ENCODE data around the gene P2RX4. TPM values are rescaled to one million over a fixed set of nuclear protein-coding genes. Genes with fewer than 3 reads are reported as not detected.
A peak's percentile ranks its signal among the peaks of the same experiment; 100 is the strongest.
"Not testable (repeated sequence)": the region's sequence is repeated elsewhere in the genome, so short reads cannot be mapped to it uniquely, and the experiment has no call there.

Gene P2RX4
- total and polyA plus RNA-seq, 4 experiments from 2014 or later = 35.4 to 66.0 (median 52.7) TPM

GRCh38 chr12:121282072-121282742 lies 72.3 kb downstream of the P2RX4 start:
- Histone ChIP-seq H3K4me1 (ENCODE audit: insufficient read depth, low read length) (no peaks in the 10 kb centered on the region), H3K27me3 (ENCODE audit: insufficient read depth, low read length) (no peaks in the 10 kb centered on the region), H3K9me3 (ENCODE audit: control insufficient read depth in 1 of 2, low read length in 2 of 2) (no peaks in the 10 kb centered on the region), H3K4me3 (ENCODE audit: low read length in 2 of 2) (no peak overlapping the region), H3K27ac (ENCODE audit: low read depth, low read length) (no peak overlapping the region), H3K36me3 (ENCODE audit: insufficient read depth, low read length) (no peaks in the 10 kb centered on the region)
- intact Hi-C loops (cut with micrococcal nuclease) = no loop called here
- ChIA-PET POLR2A (ENCODE audit: partially characterized antibody) (no interaction called here), CTCF (ENCODE audit: partially characterized antibody) (no interaction called here)
- Mint-ChIP-seq H3K27ac (peak overlapping the region in 5 of 7 donors; percentile 30 to 92 (median 57)), H3K27me3 (no peaks in the 10 kb centered on the region), H3K4me3 (no peak overlapping the region), H3K36me3 (peaks cover 0 to 4% of the 10 kb centered on the region in 2 donors), H3K4me1 (peaks cover 0 to 3% (median under 1%) of the 10 kb centered on the region in 4 donors), H3K9me3 (peaks cover 0 to 2% (median 0%) of the 10 kb centered on the region in 8 donors)
- DNase-seq = no peak

GRCh38 chr12:121282910-121283309 lies 73.0 kb downstream of the P2RX4 start:
- H3K36me3 ChIP-seq (ENCODE audit: insufficient read depth, low read length); H3K9me3 ChIP-seq (ENCODE audit: control insufficient read depth in 1 of 2, low read length in 2 of 2); DNase-seq; H3K27me3 ChIP-seq (ENCODE audit: insufficient read depth, low read length); H3K27ac Mint-ChIP-seq; H3K9me3 Mint-ChIP-seq; H3K4me1 Mint-ChIP-seq; H3K4me1 ChIP-seq (ENCODE audit: insufficient read depth, low read length); CTCF ChIA-PET (ENCODE audit: partially characterized antibody); intact Hi-C loops (cut with micrococcal nuclease); H3K27me3 Mint-ChIP-seq; POLR2A ChIA-PET (ENCODE audit: partially characterized antibody); H3K27ac ChIP-seq (ENCODE audit: low read depth, low read length); H3K4me3 Mint-ChIP-seq; H3K4me3 ChIP-seq (ENCODE audit: low read length in 2 of 2); H3K36me3 Mint-ChIP-seq: not testable (repeated sequence)

DNA sequence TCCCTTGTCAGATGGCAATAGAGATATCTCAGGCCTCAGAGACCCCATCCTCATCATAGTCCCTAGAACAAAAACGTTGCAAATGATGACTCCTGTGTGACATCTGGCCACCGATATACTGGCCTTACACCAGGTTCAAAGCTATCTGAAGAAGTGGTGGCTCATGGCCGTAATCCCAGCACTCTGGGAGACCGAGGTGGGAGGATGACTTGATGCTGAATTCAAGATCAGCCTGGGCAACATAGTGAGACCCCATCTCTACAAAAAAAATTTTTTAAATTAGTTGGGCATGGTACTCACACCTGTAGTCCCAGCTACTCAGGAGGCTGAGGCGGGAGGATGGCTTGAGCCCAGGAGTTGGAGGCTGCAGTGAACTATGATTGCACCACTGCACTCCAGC lies 73.5 kb downstream of the P2RX4 start:
- intact Hi-C loops (cut with micrococcal nuclease) = no loop called here
- H3K27ac Mint-ChIP-seq = no peak overlapping the region
- POLR2A ChIA-PET (ENCODE audit: partially characterized antibody) = no interaction called here

More for the DNA sequence above, 73.5 kb downstream of the P2RX4 start:
- no peaks in the 10 kb centered on the region for H3K27me3 ChIP-seq (ENCODE audit: insufficient read depth, low read length)
- no peaks in the 10 kb centered on the region for H3K9me3 ChIP-seq (ENCODE audit: control insufficient read depth in 1 of 2, low read length in 2 of 2)
- DNase-seq = no peak
- CTCF ChIA-PET (ENCODE audit: partially characterized antibody) = no interaction called here
- Mint-ChIP-seq H3K9me3 (peaks cover 0 to 2% (median 0%) of the 10 kb centered on the region in 8 donors), H3K36me3 (no peaks in the 10 kb centered on the region), H3K4me3 (no peak overlapping the region), H3K27me3 (no peaks in the 10 kb centered on the region), H3K4me1 (peaks cover 0 to 2% (median 0%) of the 10 kb centered on the region in 4 donors)
- H3K27ac ChIP-seq (ENCODE audit: low read depth, low read length) = no peak overlapping the region
- H3K4me3 ChIP-seq (ENCODE audit: low read length in 2 of 2) = no peak overlapping the region
- H3K4me1 ChIP-seq (ENCODE audit: insufficient read depth, low read length) = no peaks in the 10 kb centered on the region
- no peaks in the 10 kb centered on the region for H3K36me3 ChIP-seq (ENCODE audit: insufficient read depth, low read length)

Other genes starting within 250 kb of the P2RX4 start
- not detected for gene HNF1A, start 231.6 kb upstream of the P2RX4 start, total RNA-seq
- not detected for gene HNF1A, start 231.6 kb upstream of the P2RX4 start, polyA plus RNA-seq
- gene C12orf43, start 193.6 kb upstream of the P2RX4 start, total RNA-seq = 10 to 100 TPM; 13.8 to 15.4 TPM
- gene C12orf43, start 193.6 kb upstream of the P2RX4 start, polyA plus RNA-seq = 10 to 100 TPM; 16.2 to 17.6 TPM
- gene OASL, start 170.9 kb upstream of the P2RX4 start, total RNA-seq = 1 to 10 TPM; 7.2 to 9.7 TPM
- 1 to 10 TPM; 5.6 to 9.8 TPM for gene OASL, start 170.9 kb upstream of the P2RX4 start, polyA plus RNA-seq
- gene P2RX7, start 77.3 kb upstream of the P2RX4 start, total RNA-seq = 1 to 10 TPM; 7.0 to 7.3 TPM
- 1 to 10 TPM; 3.8 to 8.6 TPM for gene P2RX7, start 77.3 kb upstream of the P2RX4 start, polyA plus RNA-seq
- 10 to 100 TPM; 17.0 to 20.0 TPM for gene CAMKK2, start 86.6 kb downstream of the P2RX4 start, total RNA-seq
- 10 to 100 TPM; 13.4 to 20.6 TPM for gene CAMKK2, start 86.6 kb downstream of the P2RX4 start, polyA plus RNA-seq
- 100 to 1,000 TPM; 143 to 144 TPM for gene ANAPC5, start 142.3 kb downstream of the P2RX4 start, total RNA-seq
- gene ANAPC5, start 142.3 kb downstream of the P2RX4 start, polyA plus RNA-seq = 100 to 1,000 TPM; 142 to 231 TPM
- gene RNF34, start 190.0 kb downstream of the P2RX4 start, total RNA-seq = 10 to 100 TPM; 88.6 to 95.3 TPM
- 10 to 100 TPM; 61.3 to 84.7 TPM for gene RNF34, start 190.0 kb downstream of the P2RX4 start, polyA plus RNA-seq

All from CD4-positive, alpha-beta memory T cell (primary cell).